Trophoblast cell (in vitro differentiated cells and primary cell): ENCODE results near the gene TMEM88.

ENCODE experiments used
- DNase-seq, 2 donors: peaks; one replicate each; pipeline ENCODE4 v3.0.0-alpha.2; 2016
- H2AFZ ChIP-seq: 2 replicates; pipeline ENCODE4 v1.6.1; 2013; ENCODE audit warnings: low read length, moderate library complexity, mild to moderate bottlenecking; ENCODE audit not compliant: insufficient read depth, poor library complexity
- H2AK5ac ChIP-seq: 2 replicates; pipeline ENCODE4 v1.6.1; 2013; ENCODE audit warnings: mild to moderate bottlenecking, low read length
- H2BK120ac ChIP-seq: 2 replicates; pipeline ENCODE4 v1.6.1; 2013; ENCODE audit warnings: low read length, mild to moderate bottlenecking, moderate library complexity; ENCODE audit not compliant: insufficient read depth, poor library complexity
- H2BK12ac ChIP-seq: 2 replicates; pipeline ENCODE4 v1.6.1; 2013; ENCODE audit warnings: mild to moderate bottlenecking, low read length, moderate library complexity
- H2BK5ac ChIP-seq: 2 replicates; pipeline ENCODE4 v1.6.1; 2013; ENCODE audit warnings: low read length, low read depth, moderate library complexity, mild to moderate bottlenecking; ENCODE audit not compliant: poor library complexity
- H3K14ac ChIP-seq: 2 replicates; pipeline ENCODE4 v1.6.1; 2013; ENCODE audit warnings: mild to moderate bottlenecking, low read length
- H3K18ac ChIP-seq: 2 replicates; pipeline ENCODE4 v1.6.1; 2013; ENCODE audit warnings: mild to moderate bottlenecking, low read length
- H3K23ac ChIP-seq: 2 replicates; pipeline ENCODE4 v1.6.1; 2013; ENCODE audit warnings: low read length
- H3K27ac ChIP-seq: 2 replicates; pipeline ENCODE4 v1.5.1; 2013; ENCODE audit warnings: low read depth, mild to moderate bottlenecking, inconsistent platforms, low read length, moderate library complexity
- H3K27me3 ChIP-seq: 2 replicates; pipeline ENCODE4 v1.6.1; 2013; ENCODE audit warnings: inconsistent platforms, mild to moderate bottlenecking, low read length, moderate library complexity; ENCODE audit not compliant: insufficient read depth
- H3K36me3 ChIP-seq, 2 experiments: 1 replicate in 1 of 2; 2 replicates in 1 of 2; pipeline ENCODE4 v1.6.1; 2013; ENCODE audit warnings: low read length in 2 of 2, mild to moderate bottlenecking in 2 of 2, moderate library complexity in 1 of 2; ENCODE audit not compliant: insufficient read depth in 2 of 2, control insufficient read depth in 1 of 2
- H3K4ac ChIP-seq: 2 replicates; pipeline ENCODE4 v1.6.1; 2013; ENCODE audit warnings: low read depth, mild to moderate bottlenecking, low read length, moderate library complexity
- H3K4me1 ChIP-seq, 2 experiments: 1 replicate in 1 of 2; 2 replicates in 1 of 2; pipeline ENCODE4 v1.6.1; 2013; ENCODE audit warnings: low read length in 2 of 2, mild to moderate bottlenecking in 2 of 2, moderate library complexity in 1 of 2; ENCODE audit not compliant: insufficient read depth in 2 of 2, control insufficient read depth in 1 of 2
- H3K4me2 ChIP-seq: 2 replicates; pipeline ENCODE4 v1.6.1; 2013; ENCODE audit warnings: inconsistent platforms, mild to moderate bottlenecking, low read length, moderate library complexity
- H3K4me3 ChIP-seq: 2 replicates; pipeline ENCODE4 v1.5.1; 2013; ENCODE audit warnings: mild to moderate bottlenecking, low read depth, low read length, inconsistent platforms
- H3K79me1 ChIP-seq: one replicate; pipeline ENCODE4 v1.6.1; 2013; ENCODE audit warnings: low read length
- H3K79me2 ChIP-seq: 2 replicates; pipeline ENCODE4 v1.6.1; 2013; ENCODE audit warnings: low read length, mild to moderate bottlenecking; ENCODE audit not compliant: control insufficient read depth, insufficient read depth, poor library complexity
- H3K9ac ChIP-seq: 2 replicates; pipeline ENCODE4 v1.6.1; 2013; ENCODE audit warnings: mild to moderate bottlenecking, low read length
- H3K9me3 ChIP-seq: 2 replicates; pipeline ENCODE4 v1.6.1; 2013; ENCODE audit warnings: low read depth, mild to moderate bottlenecking, control low read depth, inconsistent platforms, low read length; ENCODE audit not compliant: insufficient read depth
- H4K12ac ChIP-seq: 2 replicates; pipeline ENCODE4 v1.6.1; 2013; ENCODE audit warnings: low read depth, mild to moderate bottlenecking, low read length, moderate library complexity
- H4K8ac ChIP-seq: 2 replicates; pipeline ENCODE4 v1.6.1; 2013; ENCODE audit warnings: low read depth, mild to moderate bottlenecking, low read length, moderate library complexity
- H4K91ac ChIP-seq: one replicate; pipeline ENCODE4 v1.6.1; 2013; ENCODE audit warnings: low read depth, mild to moderate bottlenecking, low read length, moderate library complexity
- WGBS: extraction: QIAGEN DNeasy Blood & Tissue Kit; methylation state at CpG from one replicate; pipeline ENCODE4 v1.1.7; 2013; ENCODE audit warnings: missing lambda C conversion rate; ENCODE audit not compliant: insufficient read length, insufficient coverage; ENCODE audit errors: extremely low coverage; 5-methylcytosine and 5-hydroxymethylcytosine counted together

TMEM88 gene

DNA sequence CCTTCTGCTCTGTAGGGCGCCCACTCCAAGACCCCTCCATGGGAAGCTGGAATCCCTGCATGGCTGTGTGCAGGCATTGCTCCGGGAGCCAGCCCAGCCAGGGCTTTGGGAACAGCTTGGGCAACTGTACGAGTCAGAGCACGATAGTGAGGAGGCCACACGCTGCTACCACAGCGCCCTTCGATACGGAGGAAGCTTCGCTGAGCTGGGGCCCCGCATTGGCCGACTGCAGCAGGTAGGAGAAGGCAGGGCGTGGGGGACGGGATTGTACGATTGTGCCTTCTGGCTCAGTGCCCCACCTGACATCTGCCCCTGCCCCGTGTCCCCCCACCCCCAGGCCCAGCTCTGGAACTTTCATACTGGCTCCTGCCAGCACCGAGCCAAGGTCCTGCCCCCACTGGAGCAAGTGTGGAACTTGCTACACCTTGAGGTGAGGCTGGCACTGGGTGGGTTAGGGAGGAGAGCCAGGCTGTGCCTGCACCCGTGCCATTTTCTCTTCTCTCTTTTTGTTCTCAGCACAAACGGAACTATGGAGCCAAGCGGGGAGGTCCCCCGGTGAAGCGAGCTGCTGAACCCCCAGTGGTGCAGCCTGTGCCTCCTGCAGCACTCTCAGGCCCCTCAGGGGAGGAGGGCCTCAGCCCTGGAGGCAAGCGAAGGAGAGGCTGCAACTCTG lies 8.7 kb upstream of the TMEM88 start:
- Histone ChIP-seq H3K23ac (no peak overlapping the region), H3K9ac (no peak overlapping the region), H3K4ac (no peak overlapping the region), H4K91ac (no peak overlapping the region), H3K18ac (peak overlapping the region; percentile 62), H2BK120ac (no peak overlapping the region), H3K27ac (no peak overlapping the region), H3K4me3 (no peak overlapping the region), H3K14ac (no peak overlapping the region), H3K79me2 (peaks cover 28% of the 10 kb centered on the region), H2BK12ac (no peak overlapping the region), H2BK5ac (no peak overlapping the region), H2AK5ac (no peak overlapping the region), H3K36me3 (peaks cover 58% of the 10 kb centered on the region in 2 experiments), H3K27me3 (no peaks in the 10 kb centered on the region), H4K8ac (no peak overlapping the region), H4K12ac (no peak overlapping the region), H3K9me3 (peaks cover 3% of the 10 kb centered on the region), H3K79me1 (peaks cover 30% of the 10 kb centered on the region), H3K4me1 (peaks cover 8 to 9% of the 10 kb centered on the region in 2 experiments), H2AFZ (no peak overlapping the region), H3K4me2 (no peak overlapping the region)
- no CpG with 5 or more reads among the region's 22 CpGs for WGBS
- no peak for DNase-seq

DNA sequence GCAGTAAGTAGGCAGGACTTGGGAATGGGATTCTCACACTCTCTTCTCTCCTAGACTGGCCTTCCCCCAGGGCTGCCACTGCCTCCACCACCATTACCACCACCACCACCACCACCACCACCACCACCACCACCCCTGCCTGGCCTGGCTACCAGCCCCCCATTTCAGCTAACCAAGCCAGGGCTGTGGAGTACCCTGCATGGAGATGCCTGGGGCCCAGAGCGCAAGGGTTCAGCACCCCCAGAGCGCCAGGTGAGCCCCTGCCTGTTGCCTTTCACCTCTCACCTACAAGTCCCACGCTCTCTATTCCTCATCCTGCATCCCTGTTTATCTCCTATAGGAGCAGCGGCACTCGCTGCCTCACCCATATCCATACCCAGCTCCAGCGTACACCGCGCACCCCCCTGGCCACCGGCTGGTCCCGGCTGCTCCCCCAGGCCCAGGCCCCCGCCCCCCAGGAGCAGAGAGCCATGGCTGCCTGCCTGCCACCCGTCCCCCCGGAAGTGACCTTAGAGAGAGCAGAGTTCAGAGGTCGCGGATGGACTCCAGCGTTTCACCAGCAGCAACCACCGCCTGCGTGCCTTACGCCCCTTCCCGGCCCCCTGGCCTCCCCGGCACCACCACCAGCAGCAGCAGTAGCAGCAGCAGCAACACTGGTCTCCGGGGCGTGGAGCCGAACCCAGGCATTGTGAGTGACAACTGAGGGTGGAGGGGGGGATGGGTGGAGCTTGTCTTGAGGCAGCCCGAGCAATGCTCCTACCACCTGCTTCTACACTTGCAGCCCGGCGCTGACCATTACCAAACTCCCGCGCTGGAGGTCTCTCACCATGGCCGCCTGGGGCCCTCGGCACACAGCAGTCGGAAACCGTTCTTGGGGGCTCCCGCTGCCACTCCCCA lies 7.9 kb upstream of the TMEM88 start:
- H3K79me1 ChIP-seq, result peaks cover 23% of the 10 kb centered on the region
- H3K4ac ChIP-seq, result no peak overlapping the region
- H3K27ac ChIP-seq, result no peak overlapping the region
- no peak overlapping the region for H4K12ac ChIP-seq
- H4K91ac ChIP-seq, result no peak overlapping the region
- no CpG with 5 or more reads among the region's 34 CpGs for WGBS
- no peak for DNase-seq
- H4K8ac ChIP-seq, result no peak overlapping the region
- peaks cover 65% of the 10 kb centered on the region in 2 experiments for H3K36me3 ChIP-seq
- H3K9me3 ChIP-seq, result peaks cover 3% of the 10 kb centered on the region
- H3K4me1 ChIP-seq, result peaks cover 6 to 8% of the 10 kb centered on the region in 2 experiments
- H3K14ac ChIP-seq, result no peak overlapping the region
- H3K23ac ChIP-seq, result no peak overlapping the region
- no peak overlapping the region for H3K4me3 ChIP-seq
- no peak overlapping the region for H3K4me2 ChIP-seq
- no peaks in the 10 kb centered on the region for H3K27me3 ChIP-seq
- H2BK12ac ChIP-seq, result no peak overlapping the region
- no peak overlapping the region for H3K9ac ChIP-seq
- peaks cover 22% of the 10 kb centered on the region for H3K79me2 ChIP-seq
- H2BK5ac ChIP-seq, result no peak overlapping the region
- no peak overlapping the region for H2AFZ ChIP-seq
- no peak overlapping the region for H2BK120ac ChIP-seq
- no peak overlapping the region for H2AK5ac ChIP-seq
- H3K18ac ChIP-seq, result no peak overlapping the region

DNA sequence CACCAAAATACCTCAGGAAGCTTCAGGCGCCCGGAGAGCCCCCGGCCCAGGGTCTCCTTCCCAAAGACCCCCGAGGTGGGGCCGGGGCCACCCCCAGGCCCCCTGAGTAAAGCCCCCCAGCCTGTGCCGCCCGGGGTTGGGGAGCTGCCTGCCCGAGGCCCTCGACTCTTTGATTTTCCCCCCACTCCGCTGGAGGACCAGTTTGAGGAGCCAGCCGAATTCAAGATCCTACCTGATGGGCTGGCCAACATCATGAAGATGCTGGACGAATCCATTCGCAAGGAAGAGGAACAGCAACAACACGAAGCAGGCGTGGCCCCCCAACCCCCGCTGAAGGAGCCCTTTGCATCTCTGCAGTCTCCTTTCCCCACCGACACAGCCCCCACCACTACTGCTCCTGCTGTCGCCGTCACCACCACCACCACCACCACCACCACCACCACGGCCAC lies 6.7 kb upstream of the TMEM88 start:
- DNase-seq, result no peak
- H4K91ac ChIP-seq, result no peak overlapping the region
- no peak overlapping the region for H3K4me2 ChIP-seq
- no peaks in the 10 kb centered on the region for H3K27me3 ChIP-seq
- no peak overlapping the region for H3K18ac ChIP-seq
- H3K9me3 ChIP-seq, result peaks cover 7% of the 10 kb centered on the region
- no CpG with 5 or more reads among the region's 20 CpGs for WGBS
- H2BK5ac ChIP-seq, result no peak overlapping the region
- peaks cover 6 to 14% of the 10 kb centered on the region in 2 experiments for H3K4me1 ChIP-seq
- H2BK12ac ChIP-seq, result no peak overlapping the region
- peaks cover 12% of the 10 kb centered on the region for H3K79me2 ChIP-seq
- H3K4ac ChIP-seq, result no peak overlapping the region
- H3K9ac ChIP-seq, result no peak overlapping the region
- H4K8ac ChIP-seq, result no peak overlapping the region
- H3K36me3 ChIP-seq, result peaks cover 76% of the 10 kb centered on the region in 2 experiments
- H3K23ac ChIP-seq, result no peak overlapping the region
- H3K79me1 ChIP-seq, result peaks cover 13% of the 10 kb centered on the region
- no peak overlapping the region for H3K14ac ChIP-seq
- H2BK120ac ChIP-seq, result no peak overlapping the region
- H3K27ac ChIP-seq, result no peak overlapping the region
- no peak overlapping the region for H2AFZ ChIP-seq
- no peak overlapping the region for H2AK5ac ChIP-seq
- H4K12ac ChIP-seq, result no peak overlapping the region
- no peak overlapping the region for H3K4me3 ChIP-seq

DNA sequence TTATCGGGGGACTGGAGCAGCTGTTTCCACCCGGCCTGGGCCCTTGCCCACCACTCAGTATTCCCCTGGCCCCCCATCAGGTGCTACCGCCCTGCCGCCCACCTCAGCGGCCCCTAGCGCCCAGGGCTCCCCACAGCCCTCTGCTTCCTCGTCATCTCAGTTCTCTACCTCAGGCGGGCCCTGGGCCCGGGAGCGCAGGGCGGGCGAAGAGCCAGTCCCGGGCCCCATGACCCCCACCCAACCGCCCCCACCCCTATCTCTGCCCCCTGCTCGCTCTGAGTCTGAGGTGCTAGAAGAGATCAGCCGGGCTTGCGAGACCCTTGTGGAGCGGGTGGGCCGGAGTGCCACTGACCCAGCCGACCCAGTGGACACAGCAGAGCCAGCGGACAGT lies 6.1 kb upstream of the TMEM88 start:
- H3K9ac ChIP-seq, result no peak overlapping the region
- no peak overlapping the region for H3K27ac ChIP-seq
- H3K4me2 ChIP-seq, result no peak overlapping the region
- no peak overlapping the region for H3K4me3 ChIP-seq
- H2BK120ac ChIP-seq, result no peak overlapping the region
- peaks cover 7% of the 10 kb centered on the region for H3K79me1 ChIP-seq
- peaks cover 7% of the 10 kb centered on the region for H3K79me2 ChIP-seq
- no peak overlapping the region for H2AK5ac ChIP-seq
- peaks cover 7% of the 10 kb centered on the region for H3K9me3 ChIP-seq
- H4K12ac ChIP-seq, result no peak overlapping the region
- H4K8ac ChIP-seq, result no peak overlapping the region
- no peak for DNase-seq
- H2BK12ac ChIP-seq, result no peak overlapping the region
- H3K14ac ChIP-seq, result no peak overlapping the region
- no peak overlapping the region for H2AFZ ChIP-seq
- H2BK5ac ChIP-seq, result no peak overlapping the region
- H3K23ac ChIP-seq, result no peak overlapping the region
- H3K18ac ChIP-seq, result no peak overlapping the region
- peaks cover 6 to 16% of the 10 kb centered on the region in 2 experiments for H3K4me1 ChIP-seq
- no CpG with 5 or more reads among the region's 21 CpGs for WGBS
- H3K4ac ChIP-seq, result no peak overlapping the region
- H3K36me3 ChIP-seq, result peaks cover 81 to 82% of the 10 kb centered on the region in 2 experiments
- no peak overlapping the region for H4K91ac ChIP-seq
- H3K27me3 ChIP-seq, result no peaks in the 10 kb centered on the region
